Mucosa of stomach (tissue), 1 donor: Measurements from ENCODE around the gene FRMPD1.

Source experiments
- H3K27me3 ChIP-seq: one replicate; pipeline ENCODE4 v1.7.0; 2013; ENCODE audit warnings: mild to moderate bottlenecking, low read length; ENCODE audit not compliant: control insufficient read depth, insufficient read depth
- H3K36me3 ChIP-seq: one replicate; pipeline ENCODE4 v1.7.0; 2013; ENCODE audit warnings: low read length; ENCODE audit not compliant: control insufficient read depth, insufficient read depth
- H3K4me1 ChIP-seq: one replicate; pipeline ENCODE4 v1.7.0; 2013; ENCODE audit warnings: mild to moderate bottlenecking, low read length; ENCODE audit not compliant: control insufficient read depth, insufficient read depth
- H3K4me3 ChIP-seq: one replicate; pipeline ENCODE4 v1.7.0; 2013; ENCODE audit warnings: low read length
- H3K9ac ChIP-seq: one replicate; pipeline ENCODE4 v1.7.0; 2013; ENCODE audit warnings: mild to moderate bottlenecking, low read length, moderate library complexity
- H3K9me3 ChIP-seq: one replicate; pipeline ENCODE4 v1.7.0; 2013; ENCODE audit warnings: mild to moderate bottlenecking, low read length, moderate library complexity; ENCODE audit not compliant: control insufficient read depth
- donor health status: Pancreatic carcinoma.

The FRMPD1 gene

GRCh38 chr9:37693260-37693659, 42.5 kb downstream of the FRMPD1 start:
- no peak overlapping the region for H3K4me3 ChIP-seq
- H3K27me3 ChIP-seq: no peaks in the 10 kb centered on the region
- H3K36me3 ChIP-seq: no peaks in the 10 kb centered on the region
- H3K9me3 ChIP-seq: no peaks in the 10 kb centered on the region
- no peak overlapping the region for H3K9ac ChIP-seq
- H3K4me1 ChIP-seq: no peaks in the 10 kb centered on the region

- H3K9me3 ChIP-seq: no peaks in the 10 kb centered on the region
- no peak overlapping the region for H3K9ac ChIP-seq
- H3K4me3 ChIP-seq: no peak overlapping the region
- no peaks in the 10 kb centered on the region for H3K4me1 ChIP-seq
- no peaks in the 10 kb centered on the region for H3K36me3 ChIP-seq
- no peaks in the 10 kb centered on the region for H3K27me3 ChIP-seq
Observed at GRCh38 chr9:37694355-37694754, 43.6 kb downstream of the FRMPD1 start.

- Histone ChIP-seq H3K9me3 (no peaks in the 10 kb centered on the region), H3K4me3 (no peak overlapping the region), H3K4me1 (no peaks in the 10 kb centered on the region), H3K9ac (no peak overlapping the region), H3K36me3 (no peaks in the 10 kb centered on the region), H3K27me3 (no peaks in the 10 kb centered on the region)
Observed at GRCh38 chr9:37696528-37696927, 45.8 kb downstream of the FRMPD1 start.

- no peaks in the 10 kb centered on the region for H3K9me3 ChIP-seq
- no peaks in the 10 kb centered on the region for H3K4me1 ChIP-seq
- no peak overlapping the region for H3K4me3 ChIP-seq
- no peaks in the 10 kb centered on the region for H3K27me3 ChIP-seq
- no peaks in the 10 kb centered on the region for H3K36me3 ChIP-seq
- H3K9ac ChIP-seq: no peak overlapping the region
Observed at GRCh38 chr9:37700131-37700530, 49.4 kb downstream of the FRMPD1 start.

GRCh38 chr9:37700900-37701299, 50.1 kb downstream of the FRMPD1 start:
- Histone ChIP-seq H3K9me3 (no peaks in the 10 kb centered on the region), H3K4me1 (no peaks in the 10 kb centered on the region), H3K4me3 (no peak overlapping the region), H3K9ac (no peak overlapping the region), H3K36me3 (no peaks in the 10 kb centered on the region), H3K27me3 (no peaks in the 10 kb centered on the region)

GRCh38 chr9:37705787-37706186, 55.0 kb downstream of the FRMPD1 start:
- H3K9ac ChIP-seq: no peak overlapping the region
- H3K36me3 ChIP-seq: no peaks in the 10 kb centered on the region
- no peaks in the 10 kb centered on the region for H3K27me3 ChIP-seq
- H3K9me3 ChIP-seq: no peaks in the 10 kb centered on the region
- H3K4me3 ChIP-seq: no peak overlapping the region
- H3K4me1 ChIP-seq: no peaks in the 10 kb centered on the region

GRCh38 chr9:37706290-37706689, 55.5 kb downstream of the FRMPD1 start:
- H3K36me3 ChIP-seq: no peaks in the 10 kb centered on the region

GRCh38 chr9:37707748-37708147, 57.0 kb downstream of the FRMPD1 start:
- no peaks in the 10 kb centered on the region for H3K36me3 ChIP-seq
- H3K9me3 ChIP-seq: no peaks in the 10 kb centered on the region
- H3K27me3 ChIP-seq: no peaks in the 10 kb centered on the region
- no peaks in the 10 kb centered on the region for H3K4me1 ChIP-seq
- no peak overlapping the region for H3K9ac ChIP-seq
- H3K4me3 ChIP-seq: no peak overlapping the region

More at GRCh38 chr9:37706290-37706689, 55.5 kb downstream of the FRMPD1 start:
- Histone ChIP-seq H3K4me3 (no peak overlapping the region), H3K27me3 (no peaks in the 10 kb centered on the region), H3K9me3 (no peaks in the 10 kb centered on the region), H3K9ac (no peak overlapping the region), H3K4me1 (no peaks in the 10 kb centered on the region)

GRCh38 chr9:37710046-37710445, 59.3 kb downstream of the FRMPD1 start:
- Histone ChIP-seq H3K36me3 (no peaks in the 10 kb centered on the region), H3K4me3 (no peak overlapping the region), H3K9ac (no peak overlapping the region), H3K4me1 (no peaks in the 10 kb centered on the region), H3K27me3 (no peaks in the 10 kb centered on the region), H3K9me3 (no peaks in the 10 kb centered on the region)

GRCh38 chr9:37715260-37715659, 64.5 kb downstream of the FRMPD1 start:
- H3K36me3 ChIP-seq: no peaks in the 10 kb centered on the region
- no peaks in the 10 kb centered on the region for H3K9me3 ChIP-seq
- H3K9ac ChIP-seq: no peak overlapping the region
- no peaks in the 10 kb centered on the region for H3K4me1 ChIP-seq
- H3K27me3 ChIP-seq: no peaks in the 10 kb centered on the region
- H3K4me3 ChIP-seq: no peak overlapping the region

GRCh38 chr9:37715991-37716505, 65.3 kb downstream of the FRMPD1 start:
- Histone ChIP-seq H3K4me3 (no peak overlapping the region), H3K9ac (no peak overlapping the region), H3K36me3 (no peaks in the 10 kb centered on the region), H3K9me3 (no peaks in the 10 kb centered on the region), H3K4me1 (no peaks in the 10 kb centered on the region), H3K27me3 (no peaks in the 10 kb centered on the region)

GRCh38 chr9:37719526-37719925, 68.8 kb downstream of the FRMPD1 start:
- no peaks in the 10 kb centered on the region for H3K9me3 ChIP-seq
- no peaks in the 10 kb centered on the region for H3K4me1 ChIP-seq
- no peaks in the 10 kb centered on the region for H3K36me3 ChIP-seq
- no peak overlapping the region for H3K9ac ChIP-seq
- no peaks in the 10 kb centered on the region for H3K27me3 ChIP-seq
- no peak overlapping the region for H3K4me3 ChIP-seq

- no peaks in the 10 kb centered on the region for H3K27me3 ChIP-seq
- H3K4me1 ChIP-seq: no peaks in the 10 kb centered on the region
- H3K36me3 ChIP-seq: no peaks in the 10 kb centered on the region
- no peak overlapping the region for H3K9ac ChIP-seq
- no peak overlapping the region for H3K4me3 ChIP-seq
- H3K9me3 ChIP-seq: no peaks in the 10 kb centered on the region
Observed at GRCh38 chr9:37727013-37727412, 76.3 kb downstream of the FRMPD1 start.
